Measurements from ENCODE around the gene CHSY1. TPM values are rescaled to one million over a fixed set of nuclear protein-coding genes. Genes with fewer than 3 reads are reported as not detected.

CHSY1 gene
- polyA plus RNA-seq, 1 donor from 2014 or later: 16.1 TPM

GRCh38 chr15:101137312-101137940, 114.4 kb downstream of the CHSY1 start:
- no peaks in the 10 kb centered on the region for H3F3A ChIP-seq (ENCODE audit: insufficient read depth, low read length, poor library complexity, severe bottlenecking)
- no peak overlapping the region for H3K9ac ChIP-seq (ENCODE audit: low read length)
- no peaks in the 10 kb centered on the region for H3K27me3 ChIP-seq (ENCODE audit: insufficient read depth, low read depth, low read length)
- H4K20me1 ChIP-seq (ENCODE audit: insufficient read depth): no peaks in the 10 kb centered on the region
- H3K9me3 ChIP-seq (ENCODE audit: low read length): no peaks in the 10 kb centered on the region
- H3K27ac ChIP-seq (ENCODE audit: low read length): no peak overlapping the region
- no peaks in the 10 kb centered on the region for H3K79me2 ChIP-seq (replicated peaks; ENCODE audit: insufficient read depth, low read length)
- no peaks in the 10 kb centered on the region for H3K36me3 ChIP-seq (ENCODE audit: insufficient read depth, low read length)
- H3K9me2 ChIP-seq (ENCODE audit: insufficient read depth, low read length): no peaks in the 10 kb centered on the region
- H2AFZ ChIP-seq (ENCODE audit: low read depth, low read length): no peak overlapping the region
- TF ChIP-seq POLR2AphosphoS5 (IDR thresholded peaks at IDR 0.05) (no peak), EP300 (conservative IDR thresholded peaks at IDR 0.05; ENCODE audit: poor library complexity, severe bottlenecking) (no peak), CTCF (IDR thresholded peaks at IDR 0.05; ENCODE audit: poor library complexity, severe bottlenecking) (no peak), RAD21 (conservative IDR thresholded peaks at IDR 0.05) (no peak), EZH2 (IDR thresholded peaks at IDR 0.05; ENCODE audit: borderline replicate concordance, insufficient read depth, low read length, poor library complexity, severe bottlenecking) (no peak), TAF1 (IDR thresholded peaks at IDR 0.05; ENCODE audit: low read depth) (no peak), REST (IDR thresholded peaks at IDR 0.05; ENCODE audit: borderline replicate concordance) (no peak), MXI1 (conservative IDR thresholded peaks at IDR 0.05; ENCODE audit: poor library complexity, severe bottlenecking) (no peak), SMC3 (conservative IDR thresholded peaks at IDR 0.05; ENCODE audit: poor library complexity) (no peak)
- no peak overlapping the region for H3K4me2 ChIP-seq (ENCODE audit: low read length)
- H3K4me3 ChIP-seq (ENCODE audit: low read length): no peak overlapping the region

GRCh38 chr15:101136381-101137268, 115.2 kb downstream of the CHSY1 start:
- H3K4me3 ChIP-seq (ENCODE audit: low read length): no peak overlapping the region
- H3K9ac ChIP-seq (ENCODE audit: low read length): no peak overlapping the region
- H3K9me2 ChIP-seq (ENCODE audit: insufficient read depth, low read length): no peaks in the 10 kb centered on the region
- no peaks in the 10 kb centered on the region for H4K20me1 ChIP-seq (ENCODE audit: insufficient read depth)
- no peak overlapping the region for H2AFZ ChIP-seq (ENCODE audit: low read depth, low read length)
- no peak overlapping the region for H3K4me2 ChIP-seq (ENCODE audit: low read length)
- H3F3A ChIP-seq (ENCODE audit: insufficient read depth, low read length, poor library complexity, severe bottlenecking): no peaks in the 10 kb centered on the region
- no peaks in the 10 kb centered on the region for H3K36me3 ChIP-seq (ENCODE audit: insufficient read depth, low read length)
- H3K79me2 ChIP-seq (replicated peaks; ENCODE audit: insufficient read depth, low read length): no peaks in the 10 kb centered on the region
- no peaks in the 10 kb centered on the region for H3K9me3 ChIP-seq (ENCODE audit: low read length)
- no peaks in the 10 kb centered on the region for H3K27me3 ChIP-seq (ENCODE audit: insufficient read depth, low read depth, low read length)
- TF ChIP-seq REST (IDR thresholded peaks at IDR 0.05; ENCODE audit: borderline replicate concordance): no peak
- TF ChIP-seq TAF1 (IDR thresholded peaks at IDR 0.05; ENCODE audit: low read depth): no peak
- TF ChIP-seq RAD21 (conservative IDR thresholded peaks at IDR 0.05): no peak
- TF ChIP-seq MXI1 (conservative IDR thresholded peaks at IDR 0.05; ENCODE audit: poor library complexity, severe bottlenecking): no peak
- no peak for TF ChIP-seq EZH2 (IDR thresholded peaks at IDR 0.05; ENCODE audit: borderline replicate concordance, insufficient read depth, low read length, poor library complexity, severe bottlenecking)
- TF ChIP-seq CTCF (IDR thresholded peaks at IDR 0.05; ENCODE audit: poor library complexity, severe bottlenecking): no peak
- no peak for TF ChIP-seq POLR2AphosphoS5 (IDR thresholded peaks at IDR 0.05)
- no peak for TF ChIP-seq SMC3 (conservative IDR thresholded peaks at IDR 0.05; ENCODE audit: poor library complexity)
- TF ChIP-seq EP300 (conservative IDR thresholded peaks at IDR 0.05; ENCODE audit: poor library complexity, severe bottlenecking): no peak
- no peak overlapping the region for H3K27ac ChIP-seq (ENCODE audit: low read length)

Measured in neural cell (in vitro differentiated cells).